ENCODE measurements around the gene RNF212.

RNF212 gene

GRCh38 chr4:1090465-1091440 is 22.6 kb downstream of the RNF212 start:
- DNase-seq, result no peak

GRCh38 chr4:1090036-1090435 is 23.3 kb downstream of the RNF212 start:
- DNase-seq, result no peak

DNA sequence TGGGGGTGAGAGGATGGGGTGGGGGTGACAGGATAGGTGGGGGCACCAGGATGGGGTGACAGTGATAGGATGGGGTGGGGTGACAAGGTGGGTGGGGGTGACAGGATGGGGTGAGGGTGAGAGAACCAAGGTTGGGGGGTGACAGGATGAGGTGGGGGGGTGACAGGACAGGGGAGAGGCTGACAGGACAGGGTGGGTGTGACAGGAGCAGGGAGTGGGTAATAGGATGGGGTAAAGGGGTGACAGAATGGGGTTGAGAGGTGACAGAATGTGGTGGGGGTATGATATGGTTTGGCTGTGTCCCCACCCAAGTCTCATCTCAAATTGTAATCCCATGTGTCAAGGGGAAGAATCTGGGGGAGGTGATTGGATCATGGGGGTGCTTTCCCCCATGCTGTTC is 26.0 kb downstream of the RNF212 start:
- peak; percentile 17 for DNase-seq

DNA sequence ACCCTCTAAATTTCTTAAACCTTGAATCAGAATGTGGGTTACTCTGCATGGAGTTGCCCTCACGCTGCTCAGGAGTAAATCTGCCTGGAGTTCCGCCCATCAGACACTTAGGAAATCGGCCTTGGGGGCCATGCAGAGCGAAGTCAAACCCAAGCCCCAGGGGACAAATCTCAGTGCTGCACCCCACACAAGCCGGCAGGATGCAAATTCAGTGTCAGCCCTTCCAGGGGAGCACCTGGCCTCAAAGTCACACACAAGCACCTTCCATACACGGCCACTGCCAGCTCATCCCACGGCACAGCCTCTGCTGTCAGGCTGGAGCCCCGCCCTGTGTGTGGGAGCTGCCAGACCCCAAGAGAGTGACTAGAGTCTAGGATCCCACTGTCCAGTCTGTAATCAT is 27.4 kb downstream of the RNF212 start:
- no peak for DNase-seq

GRCh38 chr4:1085404-1085799 is 28.0 kb downstream of the RNF212 start:
- DNase-seq, result no peak

- no peak for DNase-seq
These were observed 28.5 kb downstream of the RNF212 start for GRCh38 chr4:1084796-1085403.

- DNase-seq, result no peak
These were observed 29.0 kb downstream of the RNF212 start for GRCh38 chr4:1084394-1084793.

GRCh38 chr4:1082215-1083182 is 30.9 kb downstream of the RNF212 start:
- DNase-seq, result peak; percentile 57

DNA sequence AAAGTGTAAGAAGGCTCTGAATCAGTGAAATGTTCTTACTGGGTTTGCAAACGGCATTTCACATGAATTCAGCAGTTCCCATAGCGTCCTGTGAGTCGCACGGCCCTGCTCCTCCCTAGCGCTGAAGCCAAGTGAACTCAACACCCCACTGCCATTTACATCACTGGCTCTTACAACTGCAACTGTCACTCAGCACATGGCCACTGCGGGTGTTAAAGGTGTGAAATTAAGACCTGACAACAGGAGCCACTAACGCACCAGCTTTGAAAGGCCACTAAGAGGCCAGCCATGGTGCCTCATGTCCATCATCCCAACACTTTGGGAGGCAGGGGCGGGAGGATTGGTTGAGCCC is 31.7 kb downstream of the RNF212 start:
- no peak for DNase-seq

DNA sequence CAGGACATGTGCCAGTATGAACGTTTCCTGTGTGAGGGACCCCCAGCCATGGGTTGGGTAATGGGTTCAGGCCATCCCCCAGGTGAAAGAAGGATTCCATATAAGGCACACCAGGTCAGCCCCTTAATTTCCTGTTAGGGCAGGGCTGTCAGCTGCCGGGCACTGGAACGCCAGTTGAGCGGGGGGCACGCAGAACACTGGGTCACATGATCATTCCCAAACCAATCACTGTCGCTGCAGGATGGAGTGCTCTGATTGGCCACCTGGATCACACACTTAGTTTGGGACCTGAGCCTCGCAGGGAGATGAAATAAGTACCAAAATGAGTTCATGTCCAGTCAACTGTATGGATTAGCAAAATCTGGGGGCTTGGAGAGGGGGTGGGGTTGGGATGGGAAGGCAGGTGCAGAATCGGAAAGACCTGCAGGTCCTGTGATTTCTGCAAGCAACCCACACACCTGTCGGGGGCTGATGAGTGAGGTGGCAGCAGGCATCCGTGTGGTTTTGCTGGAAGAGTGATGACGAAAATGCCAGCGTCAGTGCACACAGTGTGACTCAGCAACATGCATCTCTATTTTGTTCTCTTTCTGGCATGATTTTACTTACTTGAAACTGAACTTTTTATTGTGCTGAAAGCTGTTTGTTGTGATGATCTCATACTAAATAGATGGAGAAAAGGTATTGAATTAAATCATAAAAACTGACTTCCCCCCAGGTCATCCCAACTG is 32.2 kb downstream of the RNF212 start:
- DNase-seq, result peak; percentile 6

DNA sequence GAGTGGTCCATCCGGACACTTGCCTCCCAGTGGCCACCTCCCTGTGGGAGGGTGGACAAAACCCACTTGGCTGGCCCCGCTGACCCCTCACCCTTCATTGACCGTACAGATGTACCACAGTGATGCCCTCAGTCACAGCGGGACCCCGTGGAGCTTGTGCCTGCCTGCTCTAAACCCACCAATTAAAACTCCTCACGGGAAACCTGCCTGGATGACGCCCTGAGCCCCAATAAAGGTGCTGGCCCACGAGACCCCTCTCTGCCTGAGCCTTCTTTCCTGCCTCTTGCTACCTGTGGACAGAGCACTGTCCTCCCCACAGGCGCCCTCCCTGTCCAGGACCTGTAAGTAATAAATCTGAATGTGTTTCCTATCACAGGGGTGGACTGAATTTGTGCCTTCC is 32.9 kb downstream of the RNF212 start:
- no peak for DNase-seq

- no peak for DNase-seq
These were observed 33.6 kb downstream of the RNF212 start for GRCh38 chr4:1079711-1080265.

DNA sequence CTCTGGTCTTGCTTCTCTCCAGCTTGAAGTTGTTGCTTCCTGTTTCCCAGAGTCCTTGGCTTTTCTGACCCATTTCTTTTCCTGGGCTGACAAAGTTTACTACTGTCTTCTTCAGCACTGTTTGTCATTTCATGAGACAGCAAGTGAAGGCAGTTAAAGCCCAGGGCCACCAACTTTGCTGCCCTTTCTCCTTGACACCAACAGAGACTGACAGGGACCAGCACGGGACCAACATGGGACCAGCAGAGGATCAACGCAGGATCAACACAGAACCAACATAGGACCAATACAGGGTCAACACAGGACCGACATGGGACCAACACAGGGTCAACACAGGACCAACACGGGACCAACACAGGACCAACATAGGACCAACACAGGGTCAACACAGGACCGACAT is 34.9 kb downstream of the RNF212 start:
- DNase-seq, result no peak

GRCh38 chr4:1077711-1078477 is 35.5 kb downstream of the RNF212 start:
- DNase-seq, result no peak

- no peak for DNase-seq
These were observed 37.3 kb downstream of the RNF212 start for GRCh38 chr4:1075809-1076699.

- DNase-seq, result no peak
These were observed 38.1 kb downstream of the RNF212 start for GRCh38 chr4:1075225-1075624.

- DNase-seq, result no peak
These were observed 39.3 kb downstream of the RNF212 start for GRCh38 chr4:1074077-1074476.

- peak; percentile 53 for DNase-seq
These were observed 40.4 kb downstream of the RNF212 start for GRCh38 chr4:1072830-1073446.

GRCh38 chr4:1069394-1069793 is 44.0 kb downstream of the RNF212 start:
- no peak for DNase-seq

DNA sequence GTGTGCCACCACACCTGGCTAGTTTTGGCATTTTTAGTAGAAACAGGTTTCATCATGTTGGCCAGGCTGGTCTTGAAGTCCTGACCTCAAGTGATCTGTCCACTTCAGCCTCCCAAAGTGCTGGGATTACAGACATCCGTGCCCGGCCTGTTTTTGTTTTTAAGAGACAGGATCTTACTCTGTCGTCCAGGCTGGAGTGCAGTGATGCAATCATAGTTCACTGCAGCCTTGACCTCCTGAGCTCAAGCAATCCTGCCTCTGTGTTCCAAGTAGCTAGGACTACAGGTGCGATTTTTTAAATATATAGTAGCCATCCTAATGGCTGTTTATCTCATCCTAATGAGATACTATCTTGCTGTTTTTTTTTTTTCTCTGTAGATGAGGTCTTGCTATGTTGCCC is 47.6 kb downstream of the RNF212 start:
- DNase-seq, result no peak
